SK-N-SH treated with all-trans-retinoic acid at 6 μM for 48 hours (cell line): Measurements from ENCODE around the gene TGFBR3.

Source experiments
- BACH2 ChIP-seq: fragments of 250-450 bp; sonication (Bioruptor Pico); IDR thresholded peaks from 2 replicates; pipeline ENCODE4 v1.9.0; 2021; ENCODE audit warnings: mild to moderate bottlenecking, borderline replicate concordance
- GLIS3 ChIP-seq: fragments of 250-450 bp; sonication (Bioruptor Pico); IDR thresholded peaks from 2 replicates; pipeline ENCODE4 v1.5.0; 2020; ENCODE audit warnings: mild to moderate bottlenecking, moderate library complexity
- ISL1 ChIP-seq: fragments of 250-450 bp; sonication (Bioruptor Pico); IDR thresholded peaks from 2 replicates; pipeline ENCODE4 v2.1.2; 2022; ENCODE audit warnings: mild to moderate bottlenecking, moderate library complexity
- PATZ1 ChIP-seq: fragments of 250-450 bp; sonication (Bioruptor Pico); IDR thresholded peaks from 2 replicates; pipeline ENCODE4 v1.8.0; 2020; ENCODE audit warnings: mild to moderate bottlenecking, moderate library complexity, borderline replicate concordance
- RARB ChIP-seq: fragments of 250-450 bp; sonication (Bioruptor Pico); IDR thresholded peaks from 2 replicates; pipeline ENCODE4 v1.8.0; 2021; ENCODE audit warnings: mild to moderate bottlenecking, moderate library complexity
- SNAI2 ChIP-seq: fragments of 250-450 bp; sonication (Bioruptor Pico); IDR thresholded peaks from 2 replicates; pipeline ENCODE4 v1.5.0; 2020; ENCODE audit warnings: mild to moderate bottlenecking, moderate library complexity
- TCF4 ChIP-seq: fragments of 250-450 bp; sonication (Bioruptor Pico); IDR thresholded peaks from 2 replicates; pipeline ENCODE4 v1.8.0; 2021; ENCODE audit warnings: mild to moderate bottlenecking, moderate library complexity, borderline replicate concordance
- TSHZ2 ChIP-seq: fragments of 250-450 bp; sonication (Bioruptor Pico); IDR thresholded peaks from 2 replicates; pipeline ENCODE4 v1.5.0; 2020; ENCODE audit warnings: mild to moderate bottlenecking, moderate library complexity
- ZC3H10 ChIP-seq: fragments of 250-450 bp; sonication (Bioruptor Pico); IDR thresholded peaks from 2 replicates; pipeline ENCODE4 v1.5.1; 2021; ENCODE audit warnings: mild to moderate bottlenecking, moderate library complexity
- ZNF70 ChIP-seq: fragments of 450-650 bp; formaldehyde crosslinking; IDR thresholded peaks from 2 replicates; pipeline ENCODE4 v1.5.0; 2020; ENCODE audit warnings: mild to moderate bottlenecking, moderate library complexity
- ZNF8 ChIP-seq: fragments of 450-650 bp; formaldehyde crosslinking; IDR thresholded peaks from 2 replicates; pipeline ENCODE4 v1.5.0; 2020; ENCODE audit warnings: mild to moderate bottlenecking, moderate library complexity

- TF ChIP-seq TSHZ2, result no peak
- TF ChIP-seq ZNF70 (CRISPR knock-in tag), result no peak
- no peak for TF ChIP-seq BACH2 (CRISPR knock-in tag)
- no peak for TF ChIP-seq ISL1 (CRISPR knock-in tag)
- no peak for TF ChIP-seq GLIS3 (CRISPR knock-in tag)
- no peak for TF ChIP-seq ZC3H10 (CRISPR knock-in tag)
- TF ChIP-seq ZNF8 (CRISPR knock-in tag), result no peak
- no peak for TF ChIP-seq PATZ1 (CRISPR knock-in tag)
- no peak for TF ChIP-seq RARB (CRISPR knock-in tag)
- no peak for TF ChIP-seq SNAI2 (CRISPR knock-in tag)
- TF ChIP-seq TCF4 (CRISPR knock-in tag), result no peak
These were observed 39.9 kb upstream of the TGFBR3 start for GRCh38 chr1:91925644-91926435.
